ENCODE data around the gene NFKBIE.

The NFKBIE gene

GRCh38 chr6:44269178-44269920 lies 4.0 kb upstream of the NFKBIE start:
- no peak overlapping the region for H3K4me2 ChIP-seq (ENCODE audit: low read length)
- H3K4me3 ChIP-seq (ENCODE audit: low read depth, low read length, poor library complexity, severe bottlenecking), result no peak overlapping the region
- H3K27ac ChIP-seq (ENCODE audit: low read depth, low read length, poor library complexity, severe bottlenecking), result no peak overlapping the region

GRCh38 chr6:44268095-44268628 lies 2.8 kb upstream of the NFKBIE start:
- Histone ChIP-seq H3K4me3 (ENCODE audit: low read depth, low read length, poor library complexity, severe bottlenecking) (no peak overlapping the region), H3K9me2 (ENCODE audit: low read depth, low read length) (no peaks in the 10 kb centered on the region), H3K79me2 (ENCODE audit: insufficient read depth, low read length) (no peaks in the 10 kb centered on the region), H3K36me3 (ENCODE audit: insufficient read depth, low read length) (no peaks in the 10 kb centered on the region), H3K4me2 (ENCODE audit: low read length) (no peak overlapping the region), H3K27ac (ENCODE audit: low read depth, low read length, poor library complexity, severe bottlenecking) (no peak overlapping the region), H3F3A (ENCODE audit: insufficient read depth, low read length) (no peaks in the 10 kb centered on the region), H3K9ac (ENCODE audit: low read length) (no peak overlapping the region), H3K9me3 (ENCODE audit: low read length) (no peaks in the 10 kb centered on the region), H2AFZ (ENCODE audit: low read length) (no peak overlapping the region), H3K27me3 (ENCODE audit: insufficient read depth, low read length) (peaks cover 6% of the 10 kb centered on the region; the same call in 1 of the 2 replicates), H3K4me1 (ENCODE audit: insufficient read depth, low read length, severe bottlenecking) (peaks cover 21% of the 10 kb centered on the region), H4K20me1 (ENCODE audit: insufficient read depth, low read length) (no peaks in the 10 kb centered on the region)
- TF ChIP-seq CTCF (IDR thresholded peaks at IDR 0.05; ENCODE audit: low read length) (peak; percentile 96), EZH2 (IDR thresholded peaks at IDR 0.05; ENCODE audit: borderline replicate concordance, low read length) (no peak)

More at GRCh38 chr6:44269178-44269920, 4.0 kb upstream of the NFKBIE start:
- Histone ChIP-seq H4K20me1 (ENCODE audit: insufficient read depth, low read length) (no peaks in the 10 kb centered on the region), H3K9ac (ENCODE audit: low read length) (no peak overlapping the region), H3F3A (ENCODE audit: insufficient read depth, low read length) (no peaks in the 10 kb centered on the region), H3K36me3 (ENCODE audit: insufficient read depth, low read length) (no peaks in the 10 kb centered on the region), H3K27me3 (ENCODE audit: insufficient read depth, low read length) (peaks cover 6% of the 10 kb centered on the region; the same call in 1 of the 2 replicates), H2AFZ (ENCODE audit: low read length) (no peak overlapping the region), H3K9me3 (ENCODE audit: low read length) (no peaks in the 10 kb centered on the region), H3K4me1 (ENCODE audit: insufficient read depth, low read length, severe bottlenecking) (peaks cover 10% of the 10 kb centered on the region), H3K9me2 (ENCODE audit: low read depth, low read length) (no peaks in the 10 kb centered on the region), H3K79me2 (ENCODE audit: insufficient read depth, low read length) (no peaks in the 10 kb centered on the region)
- no peak for TF ChIP-seq EZH2 (IDR thresholded peaks at IDR 0.05; ENCODE audit: borderline replicate concordance, low read length)
- TF ChIP-seq CTCF (IDR thresholded peaks at IDR 0.05; ENCODE audit: low read length), result no peak

- Histone ChIP-seq H3K36me3 (ENCODE audit: insufficient read depth, low read length) (peaks cover 4% of the 10 kb centered on the region; the same call in 1 of the 2 replicates), H3K9ac (ENCODE audit: low read length) (no peak overlapping the region), H2AFZ (ENCODE audit: low read length) (no peak overlapping the region), H3K27ac (ENCODE audit: low read depth, low read length, poor library complexity, severe bottlenecking) (no peak overlapping the region), H3K4me3 (ENCODE audit: low read depth, low read length, poor library complexity, severe bottlenecking) (no peak overlapping the region), H4K20me1 (ENCODE audit: insufficient read depth, low read length) (no peaks in the 10 kb centered on the region), H3F3A (ENCODE audit: insufficient read depth, low read length) (no peaks in the 10 kb centered on the region), H3K9me3 (ENCODE audit: low read length) (no peaks in the 10 kb centered on the region), H3K4me2 (ENCODE audit: low read length) (no peak overlapping the region), H3K79me2 (ENCODE audit: insufficient read depth, low read length) (no peaks in the 10 kb centered on the region), H3K27me3 (ENCODE audit: insufficient read depth, low read length) (0 out of 2 replicates have a peak, but pooled peaks cover 6% of the 10 kb centered on the region), H3K9me2 (ENCODE audit: low read depth, low read length) (no peaks in the 10 kb centered on the region), H3K4me1 (ENCODE audit: insufficient read depth, low read length, severe bottlenecking) (peaks cover 31% of the 10 kb centered on the region)
- TF ChIP-seq EZH2 (IDR thresholded peaks at IDR 0.05; ENCODE audit: borderline replicate concordance, low read length) (no peak), CTCF (IDR thresholded peaks at IDR 0.05; ENCODE audit: low read length) (no peak)
Measured at GRCh38 chr6:44267252-44267651, 1.9 kb upstream of the NFKBIE start.

Data from OCI-LY1 (cell line).